IPS-NIHi11 (cell line): Measurements from ENCODE around the gene ZC3H4.

Experiments used
- DNase-seq: peaks from one replicate; pipeline ENCODE4 v3.0.0; 2012; ENCODE audit warnings: mixed read lengths, low spot score

ZC3H4 gene

DNA sequence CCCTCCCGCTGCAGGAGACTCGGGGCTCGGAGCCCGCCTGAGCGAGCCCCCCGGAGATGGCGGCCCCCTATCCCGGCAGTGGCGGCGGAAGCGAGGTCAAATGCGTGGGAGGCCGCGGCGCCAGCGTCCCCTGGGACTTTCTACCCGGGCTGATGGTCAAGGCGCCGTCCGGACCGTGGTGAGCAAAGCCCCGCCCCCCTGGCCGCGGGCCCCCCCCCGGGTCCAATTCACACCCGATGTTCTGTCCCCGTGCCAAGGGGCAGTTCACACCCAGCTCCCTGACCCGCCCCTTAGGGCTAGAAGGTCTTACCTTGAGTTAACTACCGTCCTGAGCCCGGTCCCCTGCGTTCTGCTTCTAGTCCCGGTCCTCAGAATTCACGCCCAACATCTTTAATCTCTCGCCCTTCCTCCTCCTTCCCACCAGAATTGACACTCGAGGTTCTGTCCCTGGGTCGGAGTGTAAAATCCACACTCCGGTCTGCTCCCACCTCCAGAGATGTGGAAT lies 92.5 kb downstream of the ZC3H4 start:
- peak; percentile 53 for DNase-seq

DNA sequence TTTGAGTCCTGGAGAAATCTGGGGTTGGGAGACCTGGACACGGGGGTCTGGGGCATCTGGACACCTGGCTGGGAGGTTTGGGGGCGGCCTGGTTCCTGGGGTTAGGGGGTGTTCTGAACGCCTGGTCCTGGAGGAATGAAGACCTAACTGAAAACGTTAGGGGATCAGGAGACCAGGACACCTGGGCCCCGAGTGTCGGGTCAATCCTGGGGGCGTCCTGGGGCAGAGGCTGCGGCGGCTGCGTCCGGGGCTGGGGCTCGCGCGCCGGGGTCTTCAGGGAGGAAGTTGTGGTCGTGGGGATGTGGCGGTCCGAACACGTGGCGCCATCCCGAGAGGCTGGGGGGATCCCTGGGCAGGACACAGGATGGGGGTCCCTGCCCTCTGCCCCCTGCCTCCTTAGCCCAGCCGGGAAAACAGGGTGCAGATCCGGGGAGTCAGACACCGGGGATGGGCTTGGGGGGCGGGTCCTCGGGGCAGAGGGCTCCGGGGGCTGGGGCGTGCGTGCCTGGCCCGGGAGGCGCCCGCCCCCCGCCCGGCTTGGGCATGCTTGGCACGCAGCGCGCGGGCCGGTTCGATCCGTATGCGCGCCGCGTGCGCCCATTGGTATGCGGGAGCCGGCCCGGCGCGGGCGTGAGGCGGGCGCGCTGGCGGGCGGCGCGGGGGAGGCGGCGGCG lies 93.3 kb downstream of the ZC3H4 start:
- DNase-seq: peak; percentile 58

DNA sequence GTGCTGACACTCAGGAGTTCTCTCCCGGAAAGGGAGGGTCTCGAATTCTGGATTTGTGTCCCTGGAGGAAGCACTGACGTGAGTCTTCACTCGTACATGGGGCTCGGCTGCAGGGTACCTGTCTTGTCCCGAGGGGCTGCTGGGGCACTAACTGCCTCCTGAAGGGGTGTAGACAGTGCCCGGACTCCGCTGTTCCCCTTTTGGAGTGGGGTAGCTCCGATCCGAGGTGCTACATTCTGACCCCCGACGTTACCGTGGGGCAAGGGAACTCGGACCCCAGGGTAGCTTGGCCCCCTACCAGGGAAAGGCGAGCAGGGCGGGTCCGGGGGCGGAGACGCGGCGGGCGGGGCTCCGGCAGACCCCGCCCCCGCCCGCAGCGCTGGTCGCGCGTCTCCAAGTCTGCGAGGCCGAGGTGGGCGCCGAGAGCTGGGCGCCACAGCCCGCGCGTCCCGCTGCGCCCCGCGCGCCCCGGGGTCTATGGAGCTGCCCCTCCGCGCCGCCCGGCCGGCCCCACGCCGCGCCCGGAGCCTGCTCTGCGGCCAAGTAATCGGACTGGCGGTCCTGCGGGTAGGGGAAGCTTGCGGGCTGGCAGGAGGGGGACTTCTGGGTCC lies 94.0 kb downstream of the ZC3H4 start, which contains the start of gene NPAS1:
Gene NPAS1 (plus strand): TSS at position 407 of the 611 bp plus-strand sequence. CDS start 1,211 bp downstream, outside the sequence.
- peak; percentile 86 for DNase-seq

DNA sequence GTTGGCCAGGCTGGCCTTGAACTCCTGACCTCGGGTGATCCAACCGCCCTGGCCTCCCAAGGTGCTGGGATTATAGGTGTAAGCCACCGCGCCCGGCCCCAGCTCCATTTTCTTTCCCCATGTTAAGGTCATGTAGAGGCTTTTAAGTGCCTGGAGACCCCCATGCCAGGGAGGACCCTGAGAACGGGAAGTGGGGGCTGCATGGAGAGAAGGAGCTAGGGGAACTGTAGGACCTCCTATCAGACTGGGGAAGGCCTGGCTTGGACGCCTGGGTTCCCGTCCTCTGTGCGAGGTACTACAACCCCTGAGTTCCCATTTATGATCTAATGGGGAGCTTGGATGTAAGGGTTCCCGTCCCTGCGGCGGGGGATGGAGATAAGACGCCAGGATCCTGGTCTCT lies 94.7 kb downstream of the ZC3H4 start:
- no peak for DNase-seq
